Common myeloid progenitor, CD34-positive (primary cell): ENCODE measurements around the gene GCKR. TPM values are rescaled to one million over a fixed set of nuclear protein-coding genes. Genes with fewer than 3 reads are reported as not detected.

ENCODE experiments used
- CTCF ChIA-PET: fragments of 350-600 bp; sonication (Branson Sonifier 250); formaldehyde crosslinking; loops from one replicate; lab custom pipeline; 2021; ENCODE audit warnings: antibody characterized with exemption; lab: Charles Lee
- POLR2A ChIA-PET: fragments of 350-600 bp; sonication (Branson Sonifier 250); formaldehyde crosslinking; loops from one replicate; lab custom pipeline; 2021; ENCODE audit warnings: antibody characterized with exemption; lab: Charles Lee
- DNase-seq, 3 donors: peaks; one replicate each; pipeline versions ENCODE4 v3.0.0 to v3.0.0-alpha.2; 2013
- H3K27ac ChIP-seq, 2 experiments: 1 replicate in 1 of 2; 2 replicates in 1 of 2; pipeline ENCODE4 v1.7.0; 2013; ENCODE audit warnings: inconsistent platforms in 2 of 2, low read length in 2 of 2, mild to moderate bottlenecking in 2 of 2, low read depth in 1 of 2, moderate library complexity in 1 of 2; ENCODE audit not compliant: severe bottlenecking in 2 of 2, insufficient read depth in 1 of 2, poor library complexity in 1 of 2
- H3K27me3 ChIP-seq, 5 experiments: replicated peaks in 2 of 5; 1 replicate in 3 of 5; 2 replicates in 2 of 5; pipeline versions ENCODE4 v1.6.1 to v1.7.0; 2013; ENCODE audit warnings: low read length in 4 of 5, mild to moderate bottlenecking in 2 of 5, moderate library complexity in 2 of 5, inconsistent platforms in 1 of 5; ENCODE audit not compliant: insufficient read depth in 5 of 5, control insufficient read depth in 4 of 5
- H3K36me3 ChIP-seq, 4 experiments: 1 replicate in 2 of 4; 2 replicates in 2 of 4; pipeline versions ENCODE4 v1.6.1 to v1.7.0; 2013; ENCODE audit warnings: low read length in 3 of 4, control low read depth in 1 of 4, mild to moderate bottlenecking in 1 of 4; ENCODE audit not compliant: control insufficient read depth in 4 of 4, insufficient read depth in 4 of 4
- H3K4me1 ChIP-seq, 4 experiments: 1 replicate in 3 of 4; 2 replicates in 1 of 4; pipeline versions ENCODE4 v1.6.1 to v1.7.1; 2013; ENCODE audit warnings: low read length in 3 of 4, mild to moderate bottlenecking in 3 of 4, control low read depth in 1 of 4, inconsistent platforms in 1 of 4, moderate library complexity in 1 of 4; ENCODE audit not compliant: control insufficient read depth in 4 of 4, insufficient read depth in 4 of 4; ENCODE audit errors: control extremely low read depth in 1 of 4
- H3K4me3 ChIP-seq, 7 experiments: 1 replicate in 4 of 7; 2 replicates in 3 of 7; pipeline versions ENCODE4 v1.5.1 to v1.7.0; 2013; ENCODE audit warnings: mild to moderate bottlenecking in 7 of 7, low read length in 6 of 7, moderate library complexity in 6 of 7, inconsistent platforms in 2 of 7, low read depth in 2 of 7, control low read depth in 1 of 7; ENCODE audit not compliant: insufficient read depth in 4 of 7, control insufficient read depth in 1 of 7; ENCODE audit errors: extremely low read depth in 1 of 7
- H3K9me3 ChIP-seq, 5 experiments: 1 replicate in 4 of 5; 2 replicates in 1 of 5; pipeline versions ENCODE4 v1.6.1 to v1.7.1; 2013; ENCODE audit warnings: low read length in 4 of 5, mild to moderate bottlenecking in 2 of 5, inconsistent platforms in 1 of 5, low read depth in 1 of 5, moderate library complexity in 1 of 5; ENCODE audit not compliant: control insufficient read depth in 4 of 5, insufficient read depth in 2 of 5; ENCODE audit errors: control extremely low read depth in 1 of 5
- WGBS: methylation state at CpG from one replicate; pipeline ENCODE4 v1.1.5; 2013; ENCODE audit not compliant: insufficient coverage; 5-methylcytosine and 5-hydroxymethylcytosine counted together
- polyA plus RNA-seq: library from polyadenylated mRNA; unstranded; fragments of 120-200 nt; gene quantifications from one replicate; pipeline ENCODE4 v1.2.1, GENCODE V29; 2013

The GCKR gene, protein sequence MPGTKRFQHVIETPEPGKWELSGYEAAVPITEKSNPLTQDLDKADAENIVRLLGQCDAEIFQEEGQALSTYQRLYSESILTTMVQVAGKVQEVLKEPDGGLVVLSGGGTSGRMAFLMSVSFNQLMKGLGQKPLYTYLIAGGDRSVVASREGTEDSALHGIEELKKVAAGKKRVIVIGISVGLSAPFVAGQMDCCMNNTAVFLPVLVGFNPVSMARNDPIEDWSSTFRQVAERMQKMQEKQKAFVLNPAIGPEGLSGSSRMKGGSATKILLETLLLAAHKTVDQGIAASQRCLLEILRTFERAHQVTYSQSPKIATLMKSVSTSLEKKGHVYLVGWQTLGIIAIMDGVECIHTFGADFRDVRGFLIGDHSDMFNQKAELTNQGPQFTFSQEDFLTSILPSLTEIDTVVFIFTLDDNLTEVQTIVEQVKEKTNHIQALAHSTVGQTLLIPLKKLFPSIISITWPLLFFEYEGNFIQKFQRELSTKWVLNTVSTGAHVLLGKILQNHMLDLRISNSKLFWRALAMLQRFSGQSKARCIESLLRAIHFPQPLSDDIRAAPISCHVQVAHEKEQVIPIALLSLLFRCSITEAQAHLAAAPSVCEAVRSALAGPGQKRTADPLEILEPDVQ
- not detected for polyA plus RNA-seq

GRCh38 chr2:27496357-27497287, at the start of gene GCKR:
TSS of gene GCKR (plus strand) at chr2:27496839. CDS start at chr2:27496905, 66 bp downstream.
- 87% methylated on average over 10 of the region's 12 CpGs for WGBS
- peaks cover 3 to 60% (median 28%) of the 10 kb centered on the region in 5 experiments for H3K27me3 ChIP-seq
- POLR2A ChIA-PET: interaction anchor here (0.6 kb wide), 1 partner anchor 508 kb away, joined by 3 read pairs; no protein-coding TSS in a partner anchor
- H3K36me3 ChIP-seq: no peaks in the 10 kb centered on the region
- peaks cover 0 to 14% (median 11%) of the 10 kb centered on the region in 4 experiments for H3K4me1 ChIP-seq
- peak; percentile 17 to 42 (median 35) for DNase-seq
- no peaks in the 10 kb centered on the region for H3K9me3 ChIP-seq
- H3K27ac ChIP-seq: no peak within 1 kb of the TSS
- CTCF ChIA-PET: no interaction called here
- H3K4me3 ChIP-seq: no peak within 1 kb of the TSS

GRCh38 chr2:27448381-27448780, 48.3 kb upstream of the GCKR start:
- no peak for DNase-seq
- ChIA-PET CTCF (interaction anchor here (0.7 to 1.7 kb wide), 3 partner anchors 10 to 235 kb away, joined by 3 to 4 read pairs (median 3); no protein-coding TSS in a partner anchor), POLR2A (no interaction called here)
- Histone ChIP-seq H3K36me3 (peaks cover 24 to 64% (median 44%) of the 10 kb centered on the region in 4 experiments), H3K27ac (no peak overlapping the region), H3K4me1 (no peaks in the 10 kb centered on the region), H3K9me3 (no peaks in the 10 kb centered on the region), H3K4me3 (no peak overlapping the region), H3K27me3 (no peaks in the 10 kb centered on the region)
- WGBS: 94% methylated on average over 2 of the region's 3 CpGs

DNA sequence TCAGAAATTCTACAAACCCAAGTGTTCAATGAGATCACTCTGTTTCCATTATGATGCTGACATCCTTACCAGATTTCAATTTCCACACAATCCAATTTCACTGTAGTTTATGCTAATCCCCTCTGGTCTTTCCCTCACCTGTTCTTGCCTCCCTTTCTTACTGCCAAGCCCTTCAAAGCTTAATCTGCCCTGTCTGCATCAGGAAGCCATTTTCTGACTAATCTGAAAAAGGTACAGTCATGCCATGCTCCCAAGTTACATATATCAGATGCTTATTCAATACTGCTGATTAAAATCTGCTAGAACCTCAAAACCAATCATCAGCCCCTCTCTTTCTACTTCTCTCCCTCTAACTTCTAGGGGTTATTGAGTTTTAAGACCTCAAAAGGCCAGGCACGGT, 45.5 kb upstream of the GCKR start:
- H3K27me3 ChIP-seq: no peaks in the 10 kb centered on the region
- ChIA-PET CTCF (interaction anchor here (1.2 kb wide), 1 partner anchor 168 kb away, joined by 3 read pairs; no protein-coding TSS in a partner anchor), POLR2A (no interaction called here)
- no peaks in the 10 kb centered on the region for H3K4me1 ChIP-seq
- H3K4me3 ChIP-seq: no peak overlapping the region
- no peak overlapping the region for H3K27ac ChIP-seq
- 100% methylated on average over 1 of the region's 1 CpG for WGBS
- no peak for DNase-seq
- no peaks in the 10 kb centered on the region for H3K9me3 ChIP-seq
- H3K36me3 ChIP-seq: peaks cover 29 to 69% (median 43%) of the 10 kb centered on the region in 4 experiments

DNA sequence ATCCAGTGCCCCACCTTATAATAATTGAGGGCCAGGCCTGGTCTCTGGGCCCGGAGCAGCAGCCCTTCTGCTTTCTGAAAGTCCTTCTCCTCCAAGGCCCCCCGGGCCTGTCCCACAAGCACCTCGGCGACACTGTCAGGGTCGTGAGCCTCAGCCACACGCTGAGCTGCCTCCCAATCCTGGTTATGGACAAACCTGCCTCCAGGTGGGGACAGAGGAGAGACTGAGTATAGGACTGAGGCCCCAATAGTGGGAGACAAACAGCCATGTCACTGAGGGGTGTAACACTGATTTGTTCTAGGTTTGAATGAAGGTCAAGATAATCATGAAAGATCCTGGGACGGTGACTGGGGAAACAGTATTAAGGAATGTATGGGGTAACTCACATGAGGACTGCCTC, 42.7 kb upstream of the GCKR start:
- Histone ChIP-seq H3K4me3 (no peak overlapping the region), H3K27ac (no peak overlapping the region), H3K36me3 (peaks cover 23 to 78% (median 46%) of the 10 kb centered on the region in 4 experiments), H3K4me1 (no peaks in the 10 kb centered on the region), H3K9me3 (no peaks in the 10 kb centered on the region), H3K27me3 (no peaks in the 10 kb centered on the region)
- POLR2A ChIA-PET: no interaction called here
- CTCF ChIA-PET: no interaction called here
- WGBS: 100% methylated on average over 7 of the region's 7 CpGs
- DNase-seq: no peak

DNA sequence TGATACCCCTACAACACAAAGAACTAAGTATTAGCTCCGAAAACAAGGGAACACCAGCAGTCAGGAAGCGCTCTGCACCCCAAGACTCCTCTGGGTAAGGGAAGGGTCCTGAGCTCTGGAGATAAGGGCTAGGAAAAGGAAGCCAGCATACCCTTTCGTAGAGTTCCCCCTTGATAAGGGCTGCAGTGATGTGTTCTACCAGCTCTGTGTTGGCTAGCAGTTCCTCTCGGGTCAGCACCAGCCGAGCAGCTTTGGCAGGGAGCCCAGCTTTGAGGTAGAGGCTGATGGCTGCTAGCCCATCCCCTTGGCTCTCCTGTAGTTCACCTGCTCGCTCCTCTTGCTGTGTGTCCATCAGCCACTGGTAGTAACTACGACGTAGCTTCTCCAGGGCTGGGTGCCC, 35.5 kb upstream of the GCKR start:
- peak; percentile 72 to 82 (median 75) for DNase-seq
- POLR2A ChIA-PET: interaction anchor here (0.6 kb wide), 1 partner anchor 90 kb away, joined by 3 read pairs; no protein-coding TSS in a partner anchor
- H3K4me3 ChIP-seq: peak overlapping the region in 4 of 7 experiments; percentile 10 to 66 (median 30)
- CTCF ChIA-PET: interaction anchor here (1.1 to 1.4 kb wide), 3 partner anchors 11 to 162 kb away, joined by 3 read pairs; no protein-coding TSS in a partner anchor
- WGBS: 9% methylated on average over 5 of the region's 8 CpGs
- H3K36me3 ChIP-seq: peaks cover 7 to 46% (median 39%) of the 10 kb centered on the region in 4 experiments
- H3K27ac ChIP-seq: peak overlapping the region in 1 of 2 experiments; percentile 58
- H3K9me3 ChIP-seq: no peaks in the 10 kb centered on the region
- H3K27me3 ChIP-seq: no peaks in the 10 kb centered on the region
- peaks cover 0 to 13% (median 6%) of the 10 kb centered on the region in 4 experiments for H3K4me1 ChIP-seq

DNA sequence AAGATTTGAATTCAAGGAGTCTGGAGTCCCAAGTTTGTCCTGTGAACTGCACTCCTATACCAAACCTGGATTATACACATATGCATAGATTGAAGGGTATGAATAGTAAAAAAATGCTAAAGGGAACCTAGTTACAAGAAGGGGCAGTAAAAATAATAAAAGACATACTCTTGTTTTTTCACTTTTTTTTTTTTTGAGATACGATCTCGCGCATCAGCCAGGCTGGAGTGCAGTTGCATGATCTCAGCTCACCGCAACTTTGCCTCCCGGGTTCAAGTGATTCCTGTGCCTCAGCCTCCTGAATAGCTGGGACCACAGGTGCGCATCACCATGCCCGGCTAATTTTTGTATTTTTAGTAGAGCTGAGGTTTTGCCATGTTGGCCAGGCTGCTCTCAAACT, 32.2 kb upstream of the GCKR start:
- no peak overlapping the region for H3K4me3 ChIP-seq
- ChIA-PET POLR2A (no interaction called here), CTCF (no interaction called here)
- peaks cover 0 to 13% (median 6%) of the 10 kb centered on the region in 4 experiments for H3K4me1 ChIP-seq
- H3K27ac ChIP-seq: no peak overlapping the region
- peaks cover 3 to 22% (median 18%) of the 10 kb centered on the region in 4 experiments for H3K36me3 ChIP-seq
- no peak for DNase-seq
- 97% methylated on average over 5 of the region's 7 CpGs for WGBS
- H3K27me3 ChIP-seq: no peaks in the 10 kb centered on the region
- H3K9me3 ChIP-seq: no peaks in the 10 kb centered on the region
